IPS DF 4.7 (cell line): ENCODE data around the gene DBF4B.

ENCODE experiments used
- DNase-seq: peaks from one replicate; pipeline ENCODE4 v3.0.0-alpha.2; 2013; ENCODE audit warnings: low spot score; ENCODE audit errors: extremely low read depth

The DBF4B gene

GRCh38 chr17:44776628-44777393 is 68.3 kb downstream of the DBF4B start:
- DNase-seq: no peak

GRCh38 chr17:44777394-44778348 is 69.2 kb downstream of the DBF4B start:
- no peak for DNase-seq

- DNase-seq: no peak
Observed at GRCh38 chr17:44778656-44779210, 70.3 kb downstream of the DBF4B start.

- no peak for DNase-seq
Observed at GRCh38 chr17:44779211-44780025, 71.0 kb downstream of the DBF4B start.

GRCh38 chr17:44780161-44780560 is 71.7 kb downstream of the DBF4B start:
- DNase-seq: no peak

GRCh38 chr17:44780845-44781480 is 72.5 kb downstream of the DBF4B start:
- no peak for DNase-seq

GRCh38 chr17:44781551-44782325 is 73.3 kb downstream of the DBF4B start:
- DNase-seq: no peak

- DNase-seq: no peak
Observed at GRCh38 chr17:44782326-44782850, 73.9 kb downstream of the DBF4B start.

GRCh38 chr17:44785921-44786320 is 77.5 kb downstream of the DBF4B start:
- DNase-seq: no peak

- no peak for DNase-seq
Observed at GRCh38 chr17:44786551-44787081, 78.2 kb downstream of the DBF4B start.

- DNase-seq: no peak
Observed at GRCh38 chr17:44787271-44787940, 78.9 kb downstream of the DBF4B start.

GRCh38 chr17:44788139-44788538 is 79.7 kb downstream of the DBF4B start:
- DNase-seq: no peak

GRCh38 chr17:44792276-44792675 is 83.8 kb downstream of the DBF4B start:
- no peak for DNase-seq

GRCh38 chr17:44793885-44794842 is 85.7 kb downstream of the DBF4B start:
- no peak for DNase-seq

GRCh38 chr17:44794851-44795413 is 86.5 kb downstream of the DBF4B start:
- DNase-seq: no peak

- DNase-seq: no peak
Observed at GRCh38 chr17:44795421-44795820, 87.0 kb downstream of the DBF4B start.

- DNase-seq: no peak
Observed at GRCh38 chr17:44795928-44796327, 87.5 kb downstream of the DBF4B start.
